HAP-1 (cell line): ENCODE results near the gene NDST1.

Experiments
- DNase-seq, 2 experiments: peaks; one replicate each; pipeline ENCODE4 v3.0.0-alpha.2; 2016 to 2020; ENCODE audit warnings: low spot score in 2 of 2
- H3K27me3 ChIP-seq: fragments of 250-450 bp; sonication (Bioruptor Pico); 2 replicates; pipeline ENCODE4 v1.5.1; 2020; ENCODE audit warnings: low read depth, mild to moderate bottlenecking, moderate library complexity
- H3K36me3 ChIP-seq: fragments of 250-450 bp; sonication (Bioruptor Pico); replicated peaks from 2 replicates; pipeline ENCODE4 v1.5.1; 2020; ENCODE audit warnings: mild to moderate bottlenecking
- H3K4me1 ChIP-seq: fragments of 250-450 bp; sonication (Bioruptor Pico); 2 replicates; pipeline ENCODE4 v1.5.1; 2020; ENCODE audit warnings: mild to moderate bottlenecking
- H3K4me3 ChIP-seq: fragments of 250-450 bp; sonication (Bioruptor Pico); 2 replicates; pipeline ENCODE4 v1.5.1; 2020; ENCODE audit warnings: mild to moderate bottlenecking, moderate library complexity
- H3K9me3 ChIP-seq: fragments of 250-450 bp; sonication (Bioruptor Pico); 2 replicates; pipeline ENCODE4 v1.5.1; 2020; ENCODE audit warnings: mild to moderate bottlenecking, moderate library complexity
- in situ Hi-C: fragments of 300-500 bp; cut with MboI; formaldehyde crosslinking; loops from 3 replicates; pipeline ENCODE4 v1.14.3; 2020; ENCODE audit warnings: low sequenced_read_pairs, inconsistent platforms, mixed read lengths

Gene NDST1

DNA sequence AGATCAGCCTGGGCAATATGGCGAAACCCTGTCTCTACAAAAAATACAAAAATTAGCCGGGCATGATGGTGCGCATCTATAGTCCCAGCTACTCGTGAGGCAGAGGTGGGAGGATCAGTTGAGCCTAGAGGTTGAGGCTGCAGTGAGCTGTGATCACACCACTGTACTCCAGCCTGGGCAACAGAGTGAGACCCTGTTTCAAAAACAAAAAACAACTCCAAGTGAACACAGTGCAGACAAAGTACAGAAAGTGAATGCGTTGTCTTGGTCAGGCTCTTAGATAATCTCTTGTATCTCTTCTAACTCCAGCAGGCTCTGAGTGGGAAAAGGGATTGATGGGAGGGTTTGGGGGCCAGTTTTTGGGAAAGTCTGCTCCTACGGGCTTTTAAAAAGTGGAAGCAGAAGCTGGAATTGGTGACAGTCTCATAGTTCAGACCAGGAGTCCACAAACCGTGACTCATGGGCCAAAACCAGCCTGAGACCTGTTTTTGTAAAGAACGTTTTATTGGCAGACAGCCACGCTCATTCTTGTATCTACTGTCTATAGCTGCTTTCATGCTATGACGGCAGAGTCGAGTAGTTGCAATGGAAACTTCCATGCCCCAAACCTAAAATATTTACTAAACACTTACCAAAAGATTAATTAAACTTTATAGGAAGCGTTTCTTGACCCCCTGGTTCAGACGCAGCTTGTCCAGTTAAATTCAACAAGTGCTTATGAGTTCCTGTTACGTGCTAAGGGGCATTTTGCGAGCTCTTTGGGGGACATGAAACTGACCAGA is 32.9 kb downstream of the NDST1 start:
- H3K4me1 ChIP-seq, result no peaks in the 10 kb centered on the region
- H3K36me3 ChIP-seq, result peaks cover 58% of the 10 kb centered on the region
- H3K4me3 ChIP-seq, result no peak overlapping the region
- DNase-seq, result no peak
- no peaks in the 10 kb centered on the region for H3K9me3 ChIP-seq
- in situ Hi-C loops, result no loop called here
- H3K27me3 ChIP-seq, result no peaks in the 10 kb centered on the region

DNA sequence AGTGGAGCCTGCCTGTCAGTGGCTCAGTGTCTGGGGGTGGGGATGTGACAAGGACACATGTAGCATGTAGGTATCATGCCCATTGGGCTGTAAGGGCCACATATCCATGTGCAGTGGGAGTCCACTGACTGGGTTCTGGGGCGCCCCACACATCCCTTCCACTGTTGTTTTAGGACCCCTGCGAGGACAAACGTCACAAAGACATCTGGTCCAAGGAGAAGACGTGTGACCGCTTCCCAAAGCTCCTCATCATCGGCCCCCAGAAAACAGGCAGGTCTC is 33.4 kb downstream of the NDST1 start:
- in situ Hi-C loops, result no loop called here
- no peak for DNase-seq
- H3K36me3 ChIP-seq, result peaks cover 55% of the 10 kb centered on the region

DNA sequence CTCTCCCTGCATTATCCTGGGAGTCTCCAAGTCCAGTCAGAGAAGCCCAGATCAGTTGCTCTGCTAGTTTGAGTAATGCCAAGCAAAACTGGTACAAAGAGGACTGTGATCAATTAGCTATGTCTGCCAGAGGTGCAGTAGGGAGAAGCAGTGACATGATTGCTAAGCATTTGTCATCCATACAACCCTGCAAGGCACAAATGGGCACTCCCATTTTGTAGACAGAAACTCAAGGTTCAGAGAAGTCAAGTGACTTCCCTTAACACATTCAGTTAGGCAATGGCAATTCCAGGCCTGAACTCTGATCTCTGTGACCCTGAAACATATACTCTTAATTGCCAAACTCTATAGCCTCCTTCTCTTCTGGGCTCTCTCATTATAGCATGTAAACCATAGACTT is 34.0 kb downstream of the NDST1 start:
- in situ Hi-C loops, result no loop called here
- Histone ChIP-seq H3K36me3 (peaks cover 50% of the 10 kb centered on the region), H3K4me3 (no peak overlapping the region), H3K4me1 (no peaks in the 10 kb centered on the region), H3K27me3 (no peaks in the 10 kb centered on the region), H3K9me3 (no peaks in the 10 kb centered on the region)
- DNase-seq, result no peak

More for the DNA sequence above, 33.4 kb downstream of the NDST1 start:
- Histone ChIP-seq H3K9me3 (no peaks in the 10 kb centered on the region), H3K27me3 (no peaks in the 10 kb centered on the region), H3K4me1 (no peaks in the 10 kb centered on the region), H3K4me3 (no peak overlapping the region)

DNA sequence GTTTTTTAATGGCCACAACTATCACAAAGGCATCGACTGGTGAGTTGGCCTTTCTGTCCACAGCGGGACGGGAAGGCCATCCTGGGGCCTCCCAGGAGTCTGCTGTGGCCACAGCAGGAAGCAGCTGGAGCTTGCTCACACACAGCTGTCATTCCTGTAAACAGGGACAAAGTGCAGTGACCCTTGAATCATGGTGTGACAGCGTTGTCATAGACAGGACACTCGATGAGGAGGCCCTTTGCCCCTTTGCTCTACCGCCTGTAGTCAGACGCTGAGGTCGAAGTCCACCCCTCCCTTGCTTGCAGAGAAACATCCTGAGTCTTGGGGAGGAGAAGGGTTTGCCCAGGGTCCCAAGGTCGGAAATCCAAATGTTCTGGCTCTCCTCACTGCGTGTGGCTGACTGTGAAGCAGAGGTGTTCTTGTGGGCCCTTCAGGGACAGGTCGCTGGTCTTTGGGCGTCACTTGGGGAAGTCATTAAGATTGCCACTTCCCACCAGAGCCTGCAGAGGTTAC is 35.1 kb downstream of the NDST1 start:
- no peaks in the 10 kb centered on the region for H3K27me3 ChIP-seq
- no peaks in the 10 kb centered on the region for H3K9me3 ChIP-seq
- no peak overlapping the region for H3K4me3 ChIP-seq
- no peaks in the 10 kb centered on the region for H3K4me1 ChIP-seq
- peaks cover 49% of the 10 kb centered on the region for H3K36me3 ChIP-seq
- in situ Hi-C loops, result no loop called here
- no peak for DNase-seq

DNA sequence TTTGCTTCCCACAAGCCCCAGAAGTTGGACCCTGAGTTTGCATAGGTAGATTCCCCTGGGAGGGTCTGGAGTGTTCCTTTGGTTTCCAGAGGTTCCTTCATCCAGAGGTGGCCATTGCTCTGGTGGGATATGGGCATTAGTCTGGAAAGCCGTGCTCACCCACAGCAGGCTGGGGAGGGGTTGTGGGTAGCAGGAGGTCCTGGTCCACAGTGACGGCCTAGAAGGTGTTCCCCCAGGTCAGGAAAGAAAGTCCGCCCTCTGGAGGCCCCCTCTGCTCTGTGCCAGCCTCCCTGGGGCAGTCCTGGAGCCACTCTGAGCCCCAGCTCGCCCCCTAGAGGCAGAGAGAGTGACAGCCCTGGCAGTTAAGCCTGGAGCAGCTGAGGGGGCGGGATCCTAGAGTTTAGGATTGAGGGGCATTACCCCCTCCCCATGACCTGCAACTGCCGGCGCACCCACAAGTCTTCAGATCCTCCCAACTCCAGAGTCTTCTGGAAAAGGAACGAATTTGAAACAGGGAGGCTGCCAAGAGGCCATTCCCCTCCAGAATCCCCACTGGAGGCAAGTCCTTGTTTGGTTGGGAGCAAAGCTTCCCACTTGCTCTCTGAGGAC is 36.8 kb downstream of the NDST1 start:
- H3K36me3 ChIP-seq, result peaks cover 48% of the 10 kb centered on the region
- in situ Hi-C loops, result loop anchor here (5.0 kb wide), 1 partner anchor 87 kb away; no protein-coding TSS in a partner anchor
- DNase-seq, result peak; percentile 60 to 91

DNA sequence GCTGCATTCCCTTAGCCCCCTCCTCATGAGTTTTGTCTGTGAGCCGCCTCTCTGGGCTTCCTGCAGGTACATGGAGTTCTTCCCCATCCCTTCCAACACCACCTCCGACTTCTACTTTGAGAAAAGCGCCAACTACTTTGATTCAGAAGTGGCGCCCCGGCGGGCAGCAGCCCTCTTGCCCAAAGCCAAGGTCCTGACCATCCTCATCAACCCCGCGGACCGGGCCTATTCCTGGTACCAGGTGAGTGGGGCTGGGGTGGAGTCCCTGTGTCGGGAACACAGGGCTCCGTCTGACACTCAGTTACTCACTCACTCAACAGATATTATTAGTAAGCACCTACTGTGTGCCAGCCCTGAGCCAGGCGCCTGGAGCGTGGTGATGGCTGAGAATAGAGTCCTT is 37.3 kb downstream of the NDST1 start:
- no peaks in the 10 kb centered on the region for H3K27me3 ChIP-seq
- in situ Hi-C loops, result loop anchor here (5.0 kb wide), 1 partner anchor 88 kb away; no protein-coding TSS in a partner anchor
- DNase-seq, result no peak
- H3K4me3 ChIP-seq, result no peak overlapping the region
- no peaks in the 10 kb centered on the region for H3K9me3 ChIP-seq
- H3K36me3 ChIP-seq, result peaks cover 42% of the 10 kb centered on the region
- no peaks in the 10 kb centered on the region for H3K4me1 ChIP-seq

More for the DNA sequence above, 36.8 kb downstream of the NDST1 start:
- no peaks in the 10 kb centered on the region for H3K4me1 ChIP-seq
- H3K27me3 ChIP-seq, result no peaks in the 10 kb centered on the region
- no peak overlapping the region for H3K4me3 ChIP-seq
- H3K9me3 ChIP-seq, result no peaks in the 10 kb centered on the region

DNA sequence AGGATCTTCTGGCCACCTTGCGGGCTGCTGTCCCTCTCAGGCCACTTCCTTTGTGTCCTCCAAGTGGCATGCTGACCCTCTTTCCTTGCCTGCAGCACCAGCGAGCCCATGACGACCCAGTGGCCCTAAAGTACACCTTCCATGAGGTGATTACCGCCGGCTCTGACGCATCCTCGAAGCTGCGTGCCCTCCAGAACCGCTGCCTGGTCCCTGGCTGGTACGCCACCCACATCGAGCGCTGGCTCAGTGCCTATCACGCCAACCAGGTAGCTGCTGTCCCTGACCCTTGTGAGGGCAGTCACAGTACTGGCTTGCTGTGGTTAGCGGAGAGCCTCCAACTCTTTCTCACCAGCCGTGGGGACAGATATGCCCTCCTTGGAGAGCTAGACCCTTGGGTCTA is 40.2 kb downstream of the NDST1 start:
- no peaks in the 10 kb centered on the region for H3K9me3 ChIP-seq
- no peak overlapping the region for H3K4me3 ChIP-seq
- in situ Hi-C loops, result loop anchor here (5.0 kb wide), 1 partner anchor 91 kb away; no protein-coding TSS in a partner anchor
- peaks cover 31% of the 10 kb centered on the region for H3K36me3 ChIP-seq
- no peaks in the 10 kb centered on the region for H3K4me1 ChIP-seq
- H3K27me3 ChIP-seq, result no peaks in the 10 kb centered on the region
- DNase-seq, result no peak

DNA sequence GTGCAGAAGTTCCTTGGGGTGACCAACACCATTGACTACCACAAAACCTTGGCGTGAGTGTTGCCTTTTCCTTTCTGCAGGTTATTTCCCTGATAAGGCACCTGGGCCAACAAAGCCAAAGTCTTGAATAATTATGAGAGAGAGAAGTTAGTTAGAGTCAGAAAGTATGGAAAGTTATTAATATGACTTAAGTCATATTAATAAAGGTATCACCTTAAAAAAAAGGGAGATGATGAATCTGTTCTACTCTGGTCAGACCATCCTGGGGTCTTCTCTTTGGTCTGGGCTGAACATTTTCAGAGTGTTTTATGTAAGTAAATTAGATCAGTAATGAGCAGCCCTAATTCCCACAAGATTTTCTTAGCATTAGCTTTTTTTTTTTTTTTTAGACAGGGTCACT is 41.8 kb downstream of the NDST1 start:
- H3K4me1 ChIP-seq, result no peaks in the 10 kb centered on the region
- no peak overlapping the region for H3K4me3 ChIP-seq
- H3K9me3 ChIP-seq, result no peaks in the 10 kb centered on the region
- no peaks in the 10 kb centered on the region for H3K27me3 ChIP-seq
- peaks cover 28% of the 10 kb centered on the region for H3K36me3 ChIP-seq
- in situ Hi-C loops, result loop anchor here (5.0 kb wide), 1 partner anchor 92 kb away; no protein-coding TSS in a partner anchor
- no peak for DNase-seq

DNA sequence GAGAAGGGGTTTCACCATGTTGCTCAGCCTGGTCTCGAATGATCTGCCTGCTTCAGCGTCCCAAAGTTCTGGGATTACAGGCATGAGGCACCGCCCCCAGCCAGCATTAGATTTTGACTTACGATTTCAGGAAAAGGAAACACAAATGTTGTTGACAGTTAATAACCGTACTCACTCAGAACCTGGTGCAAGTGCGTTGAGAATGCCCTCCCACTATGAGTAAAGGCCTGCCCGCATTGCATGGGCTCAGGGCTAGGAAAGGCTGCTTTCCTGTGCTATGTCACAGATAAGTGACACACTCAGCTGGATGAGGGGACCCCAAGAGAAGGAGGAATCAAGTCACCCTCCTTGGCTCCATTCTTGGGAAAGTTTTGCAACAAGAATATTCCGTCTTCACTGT is 42.4 kb downstream of the NDST1 start:
- Histone ChIP-seq H3K4me3 (no peak overlapping the region), H3K27me3 (no peaks in the 10 kb centered on the region), H3K4me1 (no peaks in the 10 kb centered on the region), H3K36me3 (peaks cover 24% of the 10 kb centered on the region), H3K9me3 (no peaks in the 10 kb centered on the region)
- no peak for DNase-seq
- in situ Hi-C loops, result no loop called here

DNA sequence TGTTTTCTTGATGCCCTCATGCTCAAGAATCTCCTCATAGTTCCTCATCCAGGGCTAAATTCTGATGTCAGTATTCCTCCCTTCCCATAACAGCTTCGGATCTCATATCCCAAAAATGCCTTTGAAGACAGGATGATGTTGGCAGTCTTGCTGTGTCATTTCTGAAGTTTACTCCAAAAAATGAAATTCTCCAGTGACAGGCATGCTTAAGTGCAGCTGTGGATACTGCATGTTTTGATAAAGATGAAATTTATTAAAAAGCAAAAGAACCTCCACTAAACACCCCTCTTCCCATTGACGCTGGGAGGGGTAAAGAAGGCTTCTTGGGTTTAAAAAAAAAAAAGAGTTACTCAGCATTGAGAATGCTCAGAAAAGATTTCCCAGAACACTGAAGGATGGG is 43.1 kb downstream of the NDST1 start:
- DNase-seq, result no peak
- in situ Hi-C loops, result no loop called here
- Histone ChIP-seq H3K27me3 (no peaks in the 10 kb centered on the region), H3K4me1 (no peaks in the 10 kb centered on the region), H3K36me3 (peaks cover 20% of the 10 kb centered on the region), H3K4me3 (no peak overlapping the region), H3K9me3 (no peaks in the 10 kb centered on the region)

DNA sequence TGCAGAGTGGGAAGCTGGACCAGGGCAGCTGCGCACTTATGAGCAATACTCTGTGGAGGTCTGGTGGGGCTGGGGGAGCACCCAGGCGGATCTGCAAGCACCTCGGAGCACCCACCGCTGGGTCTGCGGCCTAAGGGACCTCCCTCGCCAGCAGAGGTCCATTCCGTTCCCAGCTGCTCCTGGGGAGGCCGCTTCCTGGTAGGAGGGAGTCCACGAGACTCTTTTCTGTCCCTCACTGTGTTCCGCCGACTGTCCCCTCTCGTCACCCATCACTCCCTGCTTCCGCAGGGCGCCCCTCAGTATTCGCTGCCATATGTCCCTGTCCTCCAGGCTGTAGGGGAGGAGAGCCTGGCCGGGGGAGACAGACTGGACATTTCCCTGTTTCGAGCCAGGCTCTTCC is 45.5 kb downstream of the NDST1 start:
- in situ Hi-C loops, result no loop called here
- H3K27me3 ChIP-seq, result no peaks in the 10 kb centered on the region
- H3K4me1 ChIP-seq, result no peaks in the 10 kb centered on the region
- no peak overlapping the region for H3K4me3 ChIP-seq
- H3K36me3 ChIP-seq, result peaks cover 11% of the 10 kb centered on the region
- DNase-seq, result no peak
- H3K9me3 ChIP-seq, result no peaks in the 10 kb centered on the region

DNA sequence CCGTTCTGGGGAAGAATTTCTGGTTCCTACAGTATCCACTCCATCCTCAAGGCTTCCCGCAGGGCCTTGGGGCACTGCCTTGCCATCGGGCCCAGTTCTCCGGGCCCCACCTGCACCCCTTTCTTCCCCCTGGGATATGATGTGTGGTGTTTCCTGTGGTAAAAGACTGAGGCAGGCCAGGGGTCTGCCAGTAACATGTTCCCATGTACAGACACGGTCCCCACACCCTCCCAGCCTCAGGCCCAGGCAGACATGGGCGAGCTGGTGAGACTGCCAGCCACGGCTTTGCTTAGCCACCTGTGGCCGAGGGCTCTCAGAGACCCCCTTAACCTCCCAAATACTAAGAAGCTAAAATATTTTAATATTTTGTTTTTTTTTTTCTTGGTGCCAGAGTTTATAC is 46.0 kb downstream of the NDST1 start:
- no peaks in the 10 kb centered on the region for H3K9me3 ChIP-seq
- peaks cover 7% of the 10 kb centered on the region for H3K36me3 ChIP-seq
- no peak for DNase-seq
- H3K27me3 ChIP-seq, result no peaks in the 10 kb centered on the region
- in situ Hi-C loops, result no loop called here
- no peak overlapping the region for H3K4me3 ChIP-seq
- no peaks in the 10 kb centered on the region for H3K4me1 ChIP-seq

DNA sequence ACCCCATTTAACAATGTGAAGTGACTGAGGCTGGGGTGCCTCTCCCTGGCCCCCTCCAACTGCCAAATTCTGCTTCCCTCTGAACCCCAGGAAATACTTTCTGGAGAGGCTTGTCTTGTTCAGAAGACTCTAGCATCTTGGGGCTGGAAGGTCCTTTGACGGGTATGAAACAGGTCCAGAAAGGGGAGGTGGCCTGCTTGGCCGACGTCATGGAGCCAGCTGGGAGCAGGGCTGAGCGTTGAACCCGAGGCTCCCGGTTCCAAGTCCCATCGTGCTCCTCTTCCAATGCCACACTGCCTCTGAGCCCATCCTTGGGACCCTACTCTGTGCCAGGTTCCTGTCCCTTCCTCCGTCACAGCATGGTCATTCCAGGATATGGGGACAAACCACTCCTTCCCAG is 46.9 kb downstream of the NDST1 start:
- Histone ChIP-seq H3K36me3 (peaks cover 4% of the 10 kb centered on the region; the same call in 1 of the 2 replicates), H3K27me3 (no peaks in the 10 kb centered on the region), H3K4me1 (no peaks in the 10 kb centered on the region), H3K9me3 (no peaks in the 10 kb centered on the region), H3K4me3 (no peak overlapping the region)
- no peak for DNase-seq
- in situ Hi-C loops, result loop anchor here (5.0 kb wide), 1 partner anchor 97 kb away; no protein-coding TSS in a partner anchor

DNA sequence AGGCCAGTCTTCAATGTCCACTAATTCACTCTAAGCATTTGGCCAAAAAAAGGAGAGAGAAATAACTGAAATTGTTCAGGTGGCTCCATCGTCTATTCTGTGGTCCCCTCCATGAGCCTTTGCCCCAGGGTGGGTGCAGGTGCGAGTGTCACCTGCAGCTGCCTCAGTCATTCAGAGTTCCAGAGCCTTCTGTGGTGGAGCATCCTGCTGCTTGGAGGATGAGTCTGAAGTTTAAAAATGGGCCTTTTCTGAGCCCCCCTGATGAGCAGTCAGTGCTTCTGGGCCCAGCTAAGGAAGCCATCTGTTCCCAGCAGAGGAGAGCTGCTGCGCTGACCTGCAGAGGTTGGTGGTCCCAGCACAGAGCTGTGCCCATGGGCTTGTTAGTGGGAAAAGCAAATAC is 48.2 kb downstream of the NDST1 start:
- DNase-seq, result no peak
- Histone ChIP-seq H3K4me1 (no peaks in the 10 kb centered on the region), H3K9me3 (no peaks in the 10 kb centered on the region), H3K36me3 (peaks cover 4% of the 10 kb centered on the region; the same call in 1 of the 2 replicates), H3K27me3 (no peaks in the 10 kb centered on the region), H3K4me3 (no peak overlapping the region)
- in situ Hi-C loops, result loop anchor here (5.0 kb wide), 1 partner anchor 96 kb away; no protein-coding TSS in a partner anchor
